ENCODE data around the gene PMPCB. TPM values are rescaled to one million over a fixed set of nuclear protein-coding genes. Genes with fewer than 3 reads are reported as not detected.

The PMPCB gene, protein sequence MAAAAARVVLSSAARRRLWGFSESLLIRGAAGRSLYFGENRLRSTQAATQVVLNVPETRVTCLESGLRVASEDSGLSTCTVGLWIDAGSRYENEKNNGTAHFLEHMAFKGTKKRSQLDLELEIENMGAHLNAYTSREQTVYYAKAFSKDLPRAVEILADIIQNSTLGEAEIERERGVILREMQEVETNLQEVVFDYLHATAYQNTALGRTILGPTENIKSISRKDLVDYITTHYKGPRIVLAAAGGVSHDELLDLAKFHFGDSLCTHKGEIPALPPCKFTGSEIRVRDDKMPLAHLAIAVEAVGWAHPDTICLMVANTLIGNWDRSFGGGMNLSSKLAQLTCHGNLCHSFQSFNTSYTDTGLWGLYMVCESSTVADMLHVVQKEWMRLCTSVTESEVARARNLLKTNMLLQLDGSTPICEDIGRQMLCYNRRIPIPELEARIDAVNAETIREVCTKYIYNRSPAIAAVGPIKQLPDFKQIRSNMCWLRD
- total RNA-seq: 42.6 and 50.3 TPM in 2 replicates

DNA sequence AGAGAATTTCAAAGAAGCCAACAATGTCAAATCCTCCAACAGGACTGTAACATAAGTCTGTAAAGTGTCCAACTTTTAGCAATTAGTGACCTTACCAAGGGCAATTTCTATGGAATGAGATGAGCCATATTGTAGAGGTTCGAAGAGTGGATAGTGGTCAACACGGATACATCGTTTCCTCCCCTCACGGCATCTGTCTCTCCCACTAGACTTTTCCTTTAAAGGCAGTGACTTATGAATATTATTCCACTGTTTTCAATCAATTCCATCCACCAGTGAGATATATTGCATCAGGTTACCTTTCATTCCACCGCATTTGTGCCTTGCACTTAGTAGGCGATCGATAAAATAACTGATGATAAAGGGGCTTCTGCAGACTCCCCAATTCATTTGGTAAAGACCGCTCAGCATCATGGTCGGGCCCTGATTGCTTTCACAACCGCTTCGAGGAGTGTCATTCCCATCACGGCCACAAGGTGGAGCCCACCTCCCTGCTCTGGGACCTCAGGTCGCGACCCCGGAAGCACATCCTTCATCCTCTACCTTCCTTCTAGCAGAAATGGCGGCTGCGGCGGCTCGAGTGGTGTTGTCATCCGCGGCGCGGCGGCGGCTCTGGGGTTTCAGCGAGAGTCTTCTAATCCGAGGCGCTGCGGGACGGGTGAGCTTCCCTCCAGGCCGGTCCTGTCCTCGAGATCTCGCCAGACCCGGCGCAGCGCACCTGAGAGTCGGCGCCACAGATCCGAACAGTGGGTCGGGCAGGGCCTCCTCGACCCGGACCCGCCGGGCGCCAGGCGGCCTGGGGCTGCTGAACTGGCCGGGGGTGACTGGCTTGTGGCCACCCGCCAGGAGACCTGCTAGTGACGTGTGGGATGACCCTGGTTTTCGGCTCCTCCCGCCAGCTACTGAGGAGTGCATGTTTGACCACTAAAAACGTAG is at the start of gene PMPCB:
Gene PMPCB, plus strand, starts transcription at position 535 of the 936 bp plus-strand sequence. Its CDS starts 25 bp downstream, at position 560.

DNA sequence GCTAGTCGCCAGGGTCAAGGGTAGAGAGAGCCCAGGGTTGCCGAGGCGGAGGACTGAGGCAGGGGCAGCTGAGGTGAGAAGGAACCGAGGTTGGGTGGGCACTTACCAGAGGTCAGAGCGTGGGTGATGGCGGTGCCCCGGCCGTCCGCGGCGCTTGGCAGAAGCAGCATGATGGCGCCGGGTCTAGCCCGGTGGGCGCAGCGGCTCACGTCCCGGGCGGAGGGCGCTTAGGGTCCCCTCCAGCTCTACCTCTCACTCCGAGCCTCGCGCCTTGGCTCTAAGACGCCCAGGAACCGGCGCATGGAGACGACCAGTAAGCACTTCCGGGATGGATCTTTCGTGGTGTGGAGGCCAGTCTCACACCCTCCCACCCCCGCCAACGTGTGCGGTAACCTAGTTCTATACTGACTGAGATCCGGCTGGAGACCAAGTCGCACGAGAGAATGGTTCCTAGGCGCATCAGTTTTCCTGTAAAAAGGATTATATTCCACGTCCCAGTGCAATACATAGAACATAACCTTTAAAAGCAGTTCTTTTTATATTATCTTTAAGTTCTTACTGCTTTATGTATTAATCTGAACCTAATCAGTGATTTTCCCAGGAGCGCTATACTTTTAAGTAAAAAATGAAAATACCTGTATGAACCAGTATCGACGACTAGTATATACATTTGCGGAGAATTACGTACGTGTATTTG is 47.4 kb downstream of the PMPCB start, which contains the start of gene DNAJC2:
Gene DNAJC2, minus strand, starts transcription at position 315 of the 697 bp plus-strand sequence. Its CDS starts 145 bp downstream, at position 170.

DNA sequence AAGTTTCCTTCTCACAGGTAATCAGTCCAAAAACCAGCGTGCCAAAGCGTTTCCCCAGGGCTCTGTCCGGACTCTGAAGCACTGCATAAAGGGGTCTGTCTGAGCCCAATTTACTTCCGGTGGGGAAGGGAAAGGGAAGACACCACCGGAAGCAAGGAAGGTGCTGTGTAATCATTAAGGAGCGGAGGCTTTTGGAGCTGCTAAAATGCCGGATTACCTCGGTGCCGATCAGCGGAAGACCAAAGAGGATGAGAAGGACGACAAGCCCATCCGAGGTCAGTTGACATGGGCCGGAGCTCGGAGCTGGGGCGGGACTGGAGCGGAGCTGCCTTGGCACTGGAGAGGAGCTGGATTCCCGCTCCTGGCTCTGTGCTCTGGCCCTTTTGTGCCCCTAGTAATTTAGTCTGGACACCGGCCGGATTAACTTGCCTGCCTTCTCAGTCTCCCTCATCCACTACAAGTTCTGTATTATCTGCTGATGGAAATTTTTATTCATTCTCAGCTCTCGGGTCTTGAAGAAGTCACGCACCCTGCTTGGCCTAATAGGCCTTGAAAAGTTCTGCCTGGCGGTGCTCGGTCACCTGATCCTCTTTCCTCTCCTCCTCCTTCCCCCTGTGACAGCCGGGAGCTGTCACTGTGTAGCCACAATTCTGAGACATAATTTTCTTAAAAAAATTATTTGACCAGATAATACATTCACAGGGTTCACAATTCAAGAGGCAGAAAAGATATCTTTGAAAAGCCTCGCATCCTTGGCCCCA is 50.5 kb downstream of the PMPCB start, which contains the start of gene PSMC2:
Gene PSMC2, plus strand, starts transcription at position 137 of the 761 bp plus-strand sequence. Its CDS starts 69 bp downstream, at position 206.

Other genes starting within 250 kb of the PMPCB start
- gene FBXL13, start 222.6 kb upstream of the PMPCB start, total RNA-seq: 1.2 and 29.6 TPM in 2 replicates
- gene ARMC10, start 222.3 kb upstream of the PMPCB start, total RNA-seq: 34.2 and 36.3 TPM in 2 replicates
- gene NAPEPLD, start 148.3 kb upstream of the PMPCB start, total RNA-seq: 4.6 and 8.3 TPM in 2 replicates
- 17.1 and 22.6 TPM in 2 replicates for gene DNAJC2, start 47.3 kb downstream of the PMPCB start, total RNA-seq
- 195 and 229 TPM in 2 replicates for gene PSMC2, start 50.2 kb downstream of the PMPCB start, total RNA-seq
- not detected in 2 replicates for gene SLC26A5, start 148.8 kb downstream of the PMPCB start, total RNA-seq